Fibroblast of the conjunctiva (primary cell): ENCODE results near the gene APAF1.

Experiments
- DNase-seq: peaks from one replicate; pipeline ENCODE4 v3.0.0-alpha.2; 2010; ENCODE audit warnings: low read depth

APAF1 gene

GRCh38 chr12:98763656-98764055 lies 118.6 kb downstream of the APAF1 start:
- no peak for DNase-seq

DNA sequence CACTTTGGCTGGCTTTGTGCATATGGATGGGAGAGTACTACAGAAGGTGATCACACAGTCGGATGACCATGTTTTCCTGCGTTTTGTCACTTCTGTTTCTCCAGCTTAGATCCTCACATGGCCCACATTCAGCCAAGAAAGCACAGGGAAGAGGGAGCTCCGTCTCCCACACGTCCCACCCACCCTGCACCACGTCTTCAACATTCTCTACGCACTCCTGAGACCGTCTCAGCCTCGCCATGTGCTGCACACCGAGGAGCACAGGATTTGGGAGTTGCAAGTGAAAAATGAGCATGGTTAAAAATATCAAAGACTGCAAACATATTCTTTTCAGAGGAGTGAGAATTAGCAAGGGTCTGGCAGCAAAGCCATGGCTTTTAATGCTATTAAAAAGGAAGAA lies 122.2 kb downstream of the APAF1 start:
- no peak for DNase-seq

GRCh38 chr12:98769068-98769467 lies 124.0 kb downstream of the APAF1 start:
- no peak for DNase-seq

- DNase-seq: no peak
Measured at GRCh38 chr12:98770230-98770629, 125.1 kb downstream of the APAF1 start.

- no peak for DNase-seq
Measured at GRCh38 chr12:98771811-98772752, 127.0 kb downstream of the APAF1 start.

DNA sequence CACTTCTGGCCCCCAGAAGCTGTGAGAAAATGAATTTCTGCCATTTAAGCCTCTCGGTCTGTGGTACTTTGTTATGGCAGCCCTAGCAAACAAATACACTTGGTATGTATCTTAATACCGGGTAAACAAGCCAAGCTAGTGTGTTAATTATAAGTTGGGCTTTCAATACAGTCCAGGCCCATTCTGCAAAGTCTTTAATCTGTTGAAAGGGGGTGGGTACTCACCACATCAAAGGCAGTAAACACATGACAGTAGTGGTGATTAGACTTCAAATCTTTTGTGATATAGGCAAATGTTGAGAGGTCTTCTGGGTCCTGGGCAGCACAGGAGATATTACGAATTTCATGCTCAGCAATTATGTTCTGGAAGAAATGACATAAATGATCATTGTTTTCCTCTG lies 127.7 kb downstream of the APAF1 start:
- DNase-seq: no peak

DNA sequence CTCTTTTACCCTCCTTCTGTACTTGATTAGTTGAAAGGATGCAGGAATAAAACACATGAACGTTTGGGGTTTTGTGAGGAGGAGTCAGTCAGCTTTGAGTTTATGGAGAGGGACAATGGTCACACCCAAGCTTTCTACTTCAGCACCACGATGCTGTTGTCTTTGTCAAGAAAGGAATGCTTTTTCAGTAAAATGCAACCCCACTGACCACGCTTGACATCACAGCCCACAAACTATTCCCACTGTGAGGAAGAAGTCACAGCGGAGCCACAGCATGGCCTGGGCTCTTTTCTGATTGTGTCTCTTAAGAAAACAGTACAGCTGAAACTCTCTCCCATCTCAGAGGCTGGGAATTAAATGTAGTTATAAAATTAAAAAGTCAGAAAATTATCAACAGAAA lies 135.2 kb downstream of the APAF1 start:
- no peak for DNase-seq

DNA sequence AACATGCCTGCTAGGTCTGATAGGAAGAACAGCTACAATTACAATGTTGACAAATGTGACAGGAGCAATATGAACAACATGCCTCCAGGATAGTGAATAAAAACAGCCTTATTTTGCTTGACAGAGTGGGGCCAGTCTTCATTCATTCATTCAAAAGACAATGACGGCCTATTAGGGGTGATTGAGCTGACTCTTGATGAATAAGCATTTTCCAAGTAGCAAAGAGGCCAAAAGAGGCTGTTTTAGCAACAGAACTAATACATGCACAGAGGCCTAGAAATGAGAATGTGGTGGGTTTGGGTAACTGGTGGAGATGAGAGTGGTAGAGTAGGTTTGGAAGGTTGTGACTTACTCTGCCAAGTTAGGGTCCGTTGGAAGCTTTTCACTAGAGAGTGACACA lies 138.3 kb downstream of the APAF1 start:
- DNase-seq: no peak
